Neural progenitor cell (in vitro differentiated cells): ENCODE results near the gene PCDH8. TPM values are rescaled to one million over a fixed set of nuclear protein-coding genes. Genes with fewer than 3 reads are reported as not detected.

Source experiments
- DNase-seq: peaks from one replicate; pipeline ENCODE4 v3.0.0-alpha.2; 2016; ENCODE audit warnings: low spot score
- H2AFZ ChIP-seq: fragments of 200-600 bp; sonication (generic); replicated peaks from 2 replicates; pipeline ENCODE4 v1.6.1; 2016; ENCODE audit warnings: antibody characterized with exemption
- H3F3A ChIP-seq: fragments of 200-600 bp; sonication (generic); 2 replicates; pipeline ENCODE4 v1.6.1; 2016; ENCODE audit warnings: antibody characterized with exemption, low read depth
- H3K27ac ChIP-seq: fragments of 200-600 bp; sonication (generic); 2 replicates; pipeline ENCODE4 v1.5.1; 2016; ENCODE audit warnings: mild to moderate bottlenecking
- H3K27me3 ChIP-seq: fragments of 200-600 bp; sonication (generic); 2 replicates; pipeline ENCODE4 v1.6.1; 2016; ENCODE audit warnings: mild to moderate bottlenecking, moderate library complexity
- H3K36me3 ChIP-seq: fragments of 200-600 bp; sonication (generic); 2 replicates; pipeline ENCODE4 v1.5.1; 2016
- H3K4me1 ChIP-seq: fragments of 200-600 bp; sonication (generic); 2 replicates; pipeline ENCODE4 v1.6.1; 2016; ENCODE audit warnings: mixed run types
- H3K4me2 ChIP-seq: fragments of 200-600 bp; sonication (generic); 2 replicates; pipeline ENCODE4 v1.6.1; 2016
- H3K4me3 ChIP-seq: fragments of 200-600 bp; sonication (generic); 2 replicates; pipeline ENCODE4 v1.5.1; 2016
- H3K79me2 ChIP-seq: fragments of 200-600 bp; sonication (generic); 2 replicates; pipeline ENCODE4 v1.6.1; 2016; ENCODE audit warnings: low read depth
- H3K9ac ChIP-seq: fragments of 200-600 bp; sonication (generic); 2 replicates; pipeline ENCODE4 v1.6.1; 2016
- H3K9me3 ChIP-seq: fragments of 200-600 bp; sonication (generic); 2 replicates; pipeline ENCODE4 v1.5.1; 2016; ENCODE audit warnings: low read depth
- H4K20me1 ChIP-seq: fragments of 200-600 bp; sonication (generic); 2 replicates; pipeline ENCODE4 v1.6.1; 2016; ENCODE audit warnings: low read depth
- H3K27ac Mint-ChIP-seq: 3 replicates; pipeline ENCODE4 v1.8.0; 2021; ENCODE audit warnings: mixed read lengths
- H3K27me3 Mint-ChIP-seq: 2 replicates; pipeline ENCODE4 v1.8.0; 2022; ENCODE audit warnings: low read depth, mild to moderate bottlenecking, inconsistent platforms, moderate library complexity, mixed read lengths; ENCODE audit not compliant: insufficient read depth
- H3K36me3 Mint-ChIP-seq: 3 replicates; pipeline ENCODE4 v1.8.0; 2021; ENCODE audit warnings: mixed read lengths
- H3K4me1 Mint-ChIP-seq: 3 replicates; pipeline ENCODE4 v1.8.0; 2021; ENCODE audit warnings: mixed read lengths
- H3K4me3 Mint-ChIP-seq: 3 replicates; pipeline ENCODE4 v1.8.0; 2021; ENCODE audit warnings: mild to moderate bottlenecking, moderate library complexity, mixed read lengths
- H3K9me3 Mint-ChIP-seq: 3 replicates; pipeline ENCODE4 v1.8.0; 2020; ENCODE audit warnings: mixed read lengths
- EZH2 ChIP-seq: fragments of 200-600 bp; sonication (generic); IDR thresholded peaks from 2 replicates; pipeline ENCODE4 v1.6.1; 2017; ENCODE audit warnings: antibody characterized with exemption, mild to moderate bottlenecking, moderate library complexity
- EZH2phosphoT487 ChIP-seq: fragments of 200-600 bp; sonication (generic); IDR thresholded peaks from 2 replicates; pipeline ENCODE4 v1.6.1; 2017; ENCODE audit warnings: antibody characterized with exemption
- total RNA-seq: library from RNA; depleted of rRNA; stranded (reverse); fragments of >200 nt; gene quantifications from 2 replicates; pipeline ENCODE4 v1.2.3, GENCODE V29; 2015; ENCODE audit warnings: low replicate concordance
- TF ChIP-seq, protein P1 (sequence below): fragments of 200-600 bp; sonication (generic); IDR thresholded peaks from 2 replicates; pipeline ENCODE4 v1.5.1; 2017; ENCODE audit warnings: antibody characterized with exemption, mild to moderate bottlenecking

Gene PCDH8
- total RNA-seq, 1 donor from 2014 or later: 0.52 TPM

DNA sequence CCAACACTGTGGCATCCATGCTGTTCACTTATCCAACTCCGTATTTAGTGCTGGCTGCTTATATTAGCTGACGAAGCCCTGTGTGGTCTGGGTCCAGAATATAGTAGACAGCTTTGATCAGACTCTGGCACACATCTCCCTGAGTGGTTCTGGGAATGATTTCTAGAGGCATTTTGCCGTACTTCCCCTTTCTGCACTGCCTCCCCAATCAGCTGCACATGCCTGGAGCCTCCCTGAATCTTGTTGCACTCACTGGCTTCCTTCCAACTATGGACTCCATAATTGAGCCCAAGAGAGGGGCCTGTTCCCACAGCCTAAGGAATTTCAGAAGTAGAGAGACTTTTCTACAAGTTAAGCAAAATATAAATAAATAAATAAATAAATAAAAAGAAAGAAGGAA lies 30.4 kb upstream of the PCDH8 start:
- Histone ChIP-seq H3K27me3 (peaks cover 56% of the 10 kb centered on the region), H3K9ac (no peak overlapping the region), H2AFZ (no peak overlapping the region), H3K4me2 (no peak overlapping the region), H3K4me1 (peaks cover 11% of the 10 kb centered on the region), H3F3A (peaks cover 10% of the 10 kb centered on the region), H3K4me3 (no peak overlapping the region), H3K36me3 (no peaks in the 10 kb centered on the region), H4K20me1 (no peaks in the 10 kb centered on the region), H3K27ac (no peak overlapping the region), H3K9me3 (peaks cover 7% of the 10 kb centered on the region), H3K79me2 (no peaks in the 10 kb centered on the region)
- peaks cover 16% of the 10 kb centered on the region for H3K4me1 Mint-ChIP-seq
- H3K9me3 Mint-ChIP-seq: peaks cover 31% of the 10 kb centered on the region
- no peak overlapping the region for H3K27ac Mint-ChIP-seq
- H3K27me3 Mint-ChIP-seq: peaks cover 13% of the 10 kb centered on the region
- TF ChIP-seq, protein P1, sequence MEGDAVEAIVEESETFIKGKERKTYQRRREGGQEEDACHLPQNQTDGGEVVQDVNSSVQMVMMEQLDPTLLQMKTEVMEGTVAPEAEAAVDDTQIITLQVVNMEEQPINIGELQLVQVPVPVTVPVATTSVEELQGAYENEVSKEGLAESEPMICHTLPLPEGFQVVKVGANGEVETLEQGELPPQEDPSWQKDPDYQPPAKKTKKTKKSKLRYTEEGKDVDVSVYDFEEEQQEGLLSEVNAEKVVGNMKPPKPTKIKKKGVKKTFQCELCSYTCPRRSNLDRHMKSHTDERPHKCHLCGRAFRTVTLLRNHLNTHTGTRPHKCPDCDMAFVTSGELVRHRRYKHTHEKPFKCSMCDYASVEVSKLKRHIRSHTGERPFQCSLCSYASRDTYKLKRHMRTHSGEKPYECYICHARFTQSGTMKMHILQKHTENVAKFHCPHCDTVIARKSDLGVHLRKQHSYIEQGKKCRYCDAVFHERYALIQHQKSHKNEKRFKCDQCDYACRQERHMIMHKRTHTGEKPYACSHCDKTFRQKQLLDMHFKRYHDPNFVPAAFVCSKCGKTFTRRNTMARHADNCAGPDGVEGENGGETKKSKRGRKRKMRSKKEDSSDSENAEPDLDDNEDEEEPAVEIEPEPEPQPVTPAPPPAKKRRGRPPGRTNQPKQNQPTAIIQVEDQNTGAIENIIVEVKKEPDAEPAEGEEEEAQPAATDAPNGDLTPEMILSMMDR: no peak
- TF ChIP-seq EZH2phosphoT487 (no peak), EZH2 (no peak)
- no peak for DNase-seq
- H3K4me3 Mint-ChIP-seq: no peak overlapping the region
- peaks cover 4% of the 10 kb centered on the region for H3K36me3 Mint-ChIP-seq

DNA sequence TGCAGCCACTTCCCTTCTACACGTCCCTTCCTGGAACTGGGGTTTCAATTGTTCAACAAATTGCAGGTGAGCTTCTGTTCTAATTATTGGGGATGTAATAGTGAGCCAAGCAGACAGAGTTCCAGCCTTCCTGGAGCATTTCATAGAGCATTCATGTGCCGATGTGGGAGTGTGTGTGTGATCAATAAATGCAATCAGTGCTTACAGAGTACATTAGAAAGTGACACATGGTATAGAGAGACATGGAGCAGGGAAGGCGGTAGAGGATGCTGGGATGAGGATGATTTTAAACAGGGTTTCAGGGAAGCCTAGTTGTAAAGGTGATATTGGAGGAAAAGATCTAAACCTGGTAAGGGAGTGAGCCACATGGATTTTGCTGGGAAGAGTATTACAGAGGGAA lies 21.7 kb upstream of the PCDH8 start:
- no peaks in the 10 kb centered on the region for H3K79me2 ChIP-seq
- H3K9ac ChIP-seq: no peak overlapping the region
- no peak for DNase-seq
- Mint-ChIP-seq H3K4me3 (no peak overlapping the region), H3K36me3 (no peaks in the 10 kb centered on the region), H3K27ac (no peak overlapping the region), H3K4me1 (peaks cover 26% of the 10 kb centered on the region), H3K9me3 (peaks cover 19% of the 10 kb centered on the region), H3K27me3 (peaks cover 4% of the 10 kb centered on the region)
- no peaks in the 10 kb centered on the region for H3F3A ChIP-seq
- no peaks in the 10 kb centered on the region for H3K36me3 ChIP-seq
- TF ChIP-seq EZH2 (no peak), EZH2phosphoT487 (no peak)
- TF ChIP-seq, protein P1: no peak
- H2AFZ ChIP-seq: no peak overlapping the region
- peaks cover 12% of the 10 kb centered on the region for H3K4me1 ChIP-seq
- H3K4me2 ChIP-seq: no peak overlapping the region
- H3K9me3 ChIP-seq: peaks cover 7% of the 10 kb centered on the region
- no peaks in the 10 kb centered on the region for H4K20me1 ChIP-seq
- no peak overlapping the region for H3K4me3 ChIP-seq
- H3K27me3 ChIP-seq: peaks cover 29% of the 10 kb centered on the region
- no peak overlapping the region for H3K27ac ChIP-seq

DNA sequence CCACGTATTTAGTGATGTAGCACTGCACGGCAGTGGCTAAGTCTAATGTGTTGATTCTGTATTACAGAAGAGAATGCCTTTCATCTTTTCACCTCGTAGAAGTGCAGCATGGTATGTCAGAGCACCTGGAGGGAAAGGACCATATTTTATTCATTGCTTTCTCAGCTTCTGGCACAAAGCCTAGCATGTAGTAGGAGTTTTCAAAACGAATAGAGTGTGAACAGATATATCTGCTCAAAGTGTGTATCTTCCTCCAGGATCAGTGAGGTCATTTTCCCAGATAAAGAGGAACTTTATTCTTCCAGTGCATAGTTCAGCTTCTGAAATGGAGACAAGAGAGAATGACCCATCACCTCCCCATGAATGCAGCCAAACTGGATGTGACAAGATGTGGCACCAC lies 21.2 kb upstream of the PCDH8 start:
- H2AFZ ChIP-seq: no peak overlapping the region
- no peaks in the 10 kb centered on the region for H3K79me2 ChIP-seq
- peaks cover 29% of the 10 kb centered on the region for H3K27me3 ChIP-seq
- H3K4me3 Mint-ChIP-seq: no peak overlapping the region
- peaks cover 6% of the 10 kb centered on the region for H3K9me3 ChIP-seq
- peaks cover 31% of the 10 kb centered on the region for H3K4me1 Mint-ChIP-seq
- no peak for DNase-seq
- H3K36me3 Mint-ChIP-seq: no peaks in the 10 kb centered on the region
- H3F3A ChIP-seq: no peaks in the 10 kb centered on the region
- peaks cover 2% of the 10 kb centered on the region for H3K27me3 Mint-ChIP-seq
- no peak overlapping the region for H3K9ac ChIP-seq
- H3K4me2 ChIP-seq: no peak overlapping the region
- no peak overlapping the region for H3K27ac ChIP-seq
- peaks cover 14% of the 10 kb centered on the region for H3K9me3 Mint-ChIP-seq
- H3K4me1 ChIP-seq: peaks cover 12% of the 10 kb centered on the region
- no peak overlapping the region for H3K4me3 ChIP-seq
- H4K20me1 ChIP-seq: no peaks in the 10 kb centered on the region
- no peak overlapping the region for H3K27ac Mint-ChIP-seq
- no peaks in the 10 kb centered on the region for H3K36me3 ChIP-seq
- TF ChIP-seq, protein P1: no peak
- TF ChIP-seq EZH2: no peak
- no peak for TF ChIP-seq EZH2phosphoT487
